GM19463 (cell line): ENCODE measurements around the gene SRGAP3.

Experiments used
- ATAC-seq: cut with Tn5 transposase; IDR thresholded peaks from one replicate; pipeline ENCODE4 v1.9.1; 2021; ENCODE audit warnings: mild to moderate bottlenecking, moderate library complexity; ENCODE audit not compliant: unreplicated experiment

The SRGAP3 gene

DNA sequence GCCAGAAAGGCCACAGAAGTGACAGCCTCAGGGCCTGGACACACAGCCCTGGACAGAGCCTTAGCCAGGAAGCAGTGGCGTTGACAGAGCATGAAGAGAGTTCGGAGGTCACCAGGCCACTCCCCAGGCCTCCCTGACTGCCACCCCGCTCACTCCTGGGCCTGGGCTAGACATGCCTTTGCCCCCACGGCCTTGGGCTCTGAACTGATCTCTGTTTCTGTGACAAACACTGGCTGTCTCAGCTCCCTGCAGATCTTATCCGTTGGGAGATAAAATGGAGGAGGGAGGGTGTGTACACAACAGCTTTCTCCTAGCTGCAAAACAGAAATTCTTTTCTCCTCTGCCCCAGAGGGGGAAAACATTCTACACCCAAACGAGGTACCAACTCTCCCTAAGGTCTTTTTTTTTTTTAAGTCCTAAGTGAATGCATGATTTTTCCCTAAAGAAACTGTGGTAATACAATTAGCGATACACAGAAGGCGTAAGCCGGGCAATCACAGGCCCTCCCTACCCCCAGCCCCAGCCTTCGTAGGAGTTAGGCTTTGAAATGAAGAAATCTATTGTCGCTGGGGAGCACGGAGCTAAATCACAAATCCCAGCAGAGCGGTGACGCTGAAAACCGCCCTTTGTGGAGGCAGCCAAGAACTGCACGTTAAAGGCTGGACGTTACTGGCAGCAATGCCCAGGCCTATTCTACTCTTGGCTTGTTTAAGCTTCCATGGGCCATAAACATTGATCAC lies 45.0 kb downstream of the SRGAP3 start:
- no peak for ATAC-seq

DNA sequence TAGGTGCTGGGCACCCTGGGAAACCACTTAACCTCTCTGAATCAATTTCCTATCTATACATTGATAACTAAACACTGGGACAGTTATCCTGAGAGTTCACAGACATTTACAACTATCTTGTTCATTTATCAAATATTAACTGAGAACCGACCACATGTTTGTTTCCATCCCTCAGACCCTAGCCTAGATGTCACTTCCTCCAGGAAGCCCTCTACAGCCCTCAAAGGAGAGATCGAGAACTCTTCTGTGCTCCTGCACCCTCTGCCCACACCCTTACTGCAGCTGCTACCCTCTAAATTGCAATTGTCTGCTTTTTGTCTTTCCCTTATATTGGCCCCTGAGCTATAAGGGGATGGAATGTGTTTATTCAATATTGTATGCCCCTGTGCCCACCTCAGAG lies 46.1 kb downstream of the SRGAP3 start:
- no peak for ATAC-seq

DNA sequence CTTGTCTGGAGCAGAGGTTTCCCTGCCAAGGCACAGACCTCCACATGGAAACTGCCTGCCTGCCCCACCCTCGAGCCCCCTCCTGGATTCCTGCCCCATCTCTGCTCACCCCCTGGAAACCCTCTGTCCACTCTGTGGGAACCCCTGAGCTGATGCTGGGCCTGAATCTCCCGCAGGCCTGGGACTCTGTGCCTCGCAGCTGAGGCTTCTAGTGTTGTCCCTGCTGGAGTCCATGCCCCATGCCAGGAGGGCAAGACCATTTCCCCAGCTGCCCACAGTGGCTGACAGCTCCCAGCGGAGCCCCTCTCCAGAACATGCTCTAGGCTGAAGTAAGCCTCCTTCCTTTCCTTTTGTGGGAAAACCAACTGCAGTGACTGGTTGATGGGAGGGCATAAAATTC lies 46.9 kb downstream of the SRGAP3 start:
- no peak for ATAC-seq

DNA sequence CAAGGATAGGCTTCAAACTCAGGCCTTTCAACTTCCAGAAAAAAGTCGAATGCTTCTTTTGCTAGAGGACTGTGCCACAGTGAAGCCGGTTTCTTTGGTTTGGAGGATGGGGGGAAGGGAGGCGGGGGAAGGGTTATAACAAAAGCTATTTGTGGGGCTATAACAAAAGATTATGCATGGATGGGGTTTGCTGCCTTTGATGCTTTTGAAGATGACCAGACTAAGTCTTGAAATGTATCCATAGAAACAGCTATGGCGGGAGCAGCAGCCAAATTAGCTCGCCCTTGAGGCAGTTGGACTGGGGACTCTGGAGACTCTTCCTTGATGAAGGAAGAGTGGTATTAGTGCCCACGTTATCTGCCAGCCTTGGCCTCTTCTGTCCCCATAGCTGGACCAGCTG lies 47.5 kb downstream of the SRGAP3 start:
- no peak for ATAC-seq

DNA sequence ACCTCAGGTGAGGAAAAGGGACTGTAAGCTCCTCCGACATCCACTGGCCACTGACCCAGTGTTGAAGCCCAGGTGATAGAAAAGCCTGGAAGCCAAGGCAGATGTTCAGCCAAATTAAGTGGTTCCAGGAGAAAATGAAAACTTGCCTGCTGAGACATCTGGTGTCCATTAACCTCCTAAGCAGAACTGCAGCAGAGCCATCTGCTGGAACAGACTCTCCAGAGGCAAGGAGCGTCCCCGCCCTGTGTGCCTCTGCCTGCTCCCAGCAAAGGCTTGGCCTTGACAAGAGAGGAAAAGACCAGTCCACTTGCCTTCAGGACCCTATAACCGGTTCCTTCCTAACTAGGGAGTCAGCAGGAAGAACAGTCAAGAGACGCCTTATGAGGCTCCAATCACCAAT lies 48.2 kb downstream of the SRGAP3 start:
- ATAC-seq = no peak

DNA sequence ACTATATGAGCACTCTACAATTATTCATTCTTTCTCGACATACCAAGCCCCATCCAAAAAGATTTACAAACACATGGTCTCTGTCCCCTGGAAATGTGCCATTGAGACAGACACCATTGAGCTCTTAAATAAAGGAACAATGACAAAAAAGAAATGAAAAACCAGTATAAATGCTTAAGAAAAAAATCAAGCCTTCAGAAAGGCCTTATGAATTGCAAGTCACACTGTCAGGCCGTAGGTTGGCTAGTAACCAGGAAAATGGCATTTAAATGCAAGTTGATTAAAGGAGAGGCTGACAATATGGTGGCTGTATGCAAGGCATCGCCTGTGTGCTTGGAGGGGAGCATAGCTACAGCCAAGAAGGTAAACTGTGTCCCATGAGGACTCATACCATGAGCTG lies 49.7 kb downstream of the SRGAP3 start:
- ATAC-seq = no peak

DNA sequence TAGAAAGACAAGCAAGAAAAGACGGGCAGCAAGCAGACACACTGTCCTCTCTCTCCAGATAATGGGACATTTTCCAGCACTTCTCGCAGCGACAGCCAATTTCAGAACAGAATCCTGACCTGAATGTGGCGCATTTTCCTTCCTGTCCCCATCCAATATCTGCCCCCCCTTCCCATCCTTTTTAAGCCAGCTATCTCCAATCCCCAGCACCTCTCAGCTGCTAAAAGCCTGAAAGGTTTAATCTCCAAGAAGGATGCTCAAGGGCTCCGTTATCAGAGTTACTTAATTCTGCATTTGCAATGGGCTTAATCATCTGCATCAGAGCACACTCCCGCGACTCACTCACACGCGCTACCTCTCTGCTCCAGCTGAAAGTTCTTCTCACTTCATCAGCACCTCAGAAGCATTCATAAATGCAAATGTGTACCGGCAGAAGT lies 50.5 kb downstream of the SRGAP3 start:
- ATAC-seq = no peak

DNA sequence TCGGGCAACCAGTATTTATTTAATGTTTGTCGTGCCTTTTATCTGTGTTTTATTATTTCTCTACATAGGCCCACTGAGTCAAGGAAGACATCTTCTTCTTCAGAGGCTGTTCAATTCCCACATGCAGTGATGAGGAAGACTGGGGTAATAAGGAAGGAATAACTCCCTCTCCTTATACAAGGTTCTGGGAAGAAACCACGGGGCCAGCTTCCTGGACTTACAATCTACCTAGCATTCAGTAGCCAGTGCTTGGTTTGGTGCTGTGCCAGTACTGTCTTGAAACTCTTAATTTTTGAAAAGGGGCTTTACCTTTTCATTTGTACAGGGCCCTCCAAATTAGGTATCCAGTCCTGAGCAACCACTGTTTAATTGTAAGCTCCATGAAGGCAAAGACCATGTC lies 51.2 kb downstream of the SRGAP3 start:
- no peak for ATAC-seq

DNA sequence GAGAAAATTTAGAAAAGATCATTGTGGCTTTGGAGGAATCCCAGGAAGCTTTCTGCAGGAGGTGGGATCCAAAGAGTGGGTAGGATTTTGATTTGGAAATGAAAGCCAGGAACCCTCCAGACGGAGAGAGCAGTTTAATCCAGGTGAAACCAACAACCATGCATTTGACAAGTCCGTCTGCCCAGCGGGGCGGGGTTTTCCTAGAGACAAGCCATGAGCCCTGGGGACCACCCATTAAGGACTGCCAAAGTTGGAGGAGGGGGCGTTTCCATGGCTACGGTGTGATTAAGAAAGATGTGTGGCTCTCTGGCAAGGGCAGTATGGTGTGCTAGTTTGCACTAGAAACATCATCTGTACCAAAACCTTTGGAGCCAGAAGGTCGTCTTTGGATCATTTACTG lies 53.4 kb downstream of the SRGAP3 start:
- ATAC-seq = no peak

DNA sequence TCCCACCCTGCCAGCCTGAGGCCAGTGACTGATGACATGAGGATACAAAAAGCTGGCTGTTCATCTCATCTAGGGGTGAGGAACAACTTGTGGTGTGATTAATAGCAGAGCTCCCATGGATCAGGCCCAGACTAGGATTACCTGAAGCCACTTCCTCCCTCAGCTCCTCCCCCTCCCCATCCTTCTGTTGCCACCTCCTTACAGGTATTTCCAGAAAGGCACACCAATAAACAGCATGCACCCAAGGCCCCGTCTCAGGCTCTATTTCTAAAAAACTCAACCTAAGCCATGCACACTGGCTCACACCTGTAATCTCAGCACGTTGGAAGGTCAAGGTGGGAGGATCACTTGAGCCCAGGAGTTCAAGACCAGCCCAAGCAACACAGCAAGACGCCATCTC lies 54.1 kb downstream of the SRGAP3 start:
- no peak for ATAC-seq

DNA sequence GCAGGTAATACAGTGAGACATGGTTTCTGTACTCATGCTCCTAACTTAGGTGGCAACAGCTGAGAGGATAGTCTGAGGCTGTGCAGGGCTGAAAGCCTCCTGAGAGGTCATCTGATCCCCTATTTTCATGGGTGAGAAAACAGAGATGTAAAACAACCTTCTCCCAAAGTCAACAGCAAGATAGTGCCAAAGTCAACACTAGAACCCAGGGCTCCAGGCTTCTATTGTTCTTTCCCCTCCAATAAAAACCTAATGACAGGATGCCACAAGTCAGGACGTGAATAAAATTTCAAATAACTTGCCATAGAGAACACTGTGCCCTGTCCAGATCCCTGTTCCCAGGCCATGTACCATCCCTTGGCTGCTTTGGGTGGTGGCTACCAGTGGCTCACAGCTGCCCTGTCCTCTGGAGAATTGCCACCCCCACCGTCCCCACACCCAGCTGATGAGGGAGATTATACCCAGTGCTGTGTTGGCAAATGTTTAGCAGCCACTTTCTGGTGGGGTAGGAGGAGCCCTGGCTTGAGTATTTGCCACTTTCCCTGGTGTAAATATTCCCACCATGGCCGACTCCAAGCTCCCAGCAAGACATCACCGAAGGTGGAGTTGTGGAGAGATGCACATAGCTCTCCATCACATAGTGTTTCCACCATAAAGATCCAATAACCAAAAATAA lies 54.8 kb downstream of the SRGAP3 start:
- no peak for ATAC-seq

DNA sequence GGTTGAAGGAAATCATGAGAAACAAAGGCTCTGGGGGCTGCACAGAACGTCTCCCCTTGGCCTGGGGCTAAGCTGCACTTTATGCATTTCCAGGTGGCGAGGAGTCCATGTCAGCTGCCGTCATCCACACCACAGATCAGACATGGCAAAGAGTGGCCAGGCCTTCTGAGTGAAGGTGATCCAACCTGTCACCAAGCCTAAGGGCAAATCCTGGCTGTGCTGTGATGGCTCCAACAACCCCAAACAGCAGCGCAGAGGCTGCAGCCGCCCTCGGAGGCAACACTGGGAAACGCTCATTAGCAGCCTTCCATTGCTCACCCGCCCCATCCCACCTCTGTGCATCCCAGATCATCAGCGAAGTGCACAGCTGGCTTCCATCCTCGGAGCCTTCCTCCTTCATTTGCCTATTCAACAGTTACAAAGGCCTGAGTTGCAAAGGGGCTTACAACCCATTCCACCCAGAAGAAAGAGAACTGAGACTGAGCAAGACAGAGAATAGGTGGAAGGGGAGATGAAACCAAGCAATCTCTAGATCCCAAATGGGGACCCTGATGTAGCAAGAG lies 55.7 kb downstream of the SRGAP3 start:
- ATAC-seq = no peak

DNA sequence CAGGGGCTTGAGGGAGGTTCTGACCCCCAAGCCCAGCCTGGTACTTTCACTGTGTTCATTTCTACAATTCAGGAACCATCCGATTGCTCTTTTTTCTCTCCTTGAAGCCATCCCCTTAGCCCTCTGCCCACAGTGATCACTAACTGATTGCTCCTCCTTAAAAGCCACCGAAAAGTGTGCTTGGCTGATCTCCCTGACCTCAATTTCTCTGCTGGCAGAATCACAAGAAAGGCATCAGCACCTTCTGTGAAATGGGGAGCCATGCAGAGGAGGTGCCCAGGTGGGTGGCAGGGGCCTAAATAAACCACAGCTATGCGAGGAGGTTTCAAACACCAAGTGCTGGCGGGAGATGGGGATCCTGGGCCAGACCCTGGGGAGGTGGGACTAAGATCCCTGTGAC lies 56.2 kb downstream of the SRGAP3 start:
- ATAC-seq = no peak

DNA sequence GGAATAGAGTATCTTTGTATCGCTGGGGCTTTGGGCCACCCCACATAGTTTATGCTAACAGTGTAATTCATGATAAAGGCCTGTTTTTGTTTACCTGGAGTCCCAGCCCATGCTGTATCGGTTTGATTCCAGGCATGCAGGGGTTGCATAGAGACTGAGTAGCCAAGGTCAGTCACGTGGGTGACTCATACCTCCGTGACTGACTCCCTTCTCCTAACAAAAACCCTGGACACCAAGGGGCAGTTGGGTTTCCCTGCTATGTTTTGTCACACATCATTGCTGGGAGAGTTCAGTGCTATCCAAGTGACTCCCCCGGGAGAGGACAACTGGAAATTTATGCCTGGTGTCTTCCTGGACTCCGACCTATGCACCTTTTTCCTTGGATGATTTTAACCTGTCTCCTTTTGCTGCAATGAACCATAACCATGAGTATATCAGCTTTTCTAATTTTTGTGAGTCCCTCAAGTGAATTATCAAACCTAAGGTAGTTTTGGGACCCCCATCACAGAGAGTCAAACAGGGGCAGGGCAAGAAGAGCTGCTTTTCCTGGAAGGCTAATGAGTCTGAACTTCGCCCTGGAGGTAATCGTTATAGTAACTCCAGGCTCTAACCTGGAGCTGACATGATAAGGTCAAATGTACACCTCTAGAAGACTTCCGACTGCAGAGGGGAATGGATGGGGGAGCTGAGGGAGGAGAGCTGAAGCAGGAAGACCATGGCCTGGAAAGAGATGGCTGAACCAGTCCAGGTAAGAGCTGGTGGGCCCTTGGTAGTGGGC lies 57.0 kb downstream of the SRGAP3 start:
- ATAC-seq = no peak

DNA sequence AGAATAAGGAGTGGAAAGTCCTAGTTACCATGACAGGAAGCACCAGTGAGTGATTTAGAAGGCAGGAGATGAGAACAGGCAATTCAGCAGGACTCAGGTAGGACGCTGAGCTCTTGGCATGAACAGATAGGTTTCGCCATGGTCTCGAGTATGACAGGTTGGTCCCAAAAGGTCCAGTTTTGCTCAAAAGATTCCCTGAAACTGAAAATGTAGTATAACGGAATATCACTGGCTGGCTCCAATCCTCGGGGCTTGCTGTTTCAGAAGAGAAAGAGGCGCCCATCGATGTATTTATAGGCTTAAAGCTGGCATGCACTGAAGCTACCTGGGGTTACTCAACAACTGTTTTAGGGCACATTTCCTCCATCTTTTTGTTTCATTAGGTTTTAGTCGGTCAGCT lies 59.2 kb downstream of the SRGAP3 start:
- no peak for ATAC-seq

DNA sequence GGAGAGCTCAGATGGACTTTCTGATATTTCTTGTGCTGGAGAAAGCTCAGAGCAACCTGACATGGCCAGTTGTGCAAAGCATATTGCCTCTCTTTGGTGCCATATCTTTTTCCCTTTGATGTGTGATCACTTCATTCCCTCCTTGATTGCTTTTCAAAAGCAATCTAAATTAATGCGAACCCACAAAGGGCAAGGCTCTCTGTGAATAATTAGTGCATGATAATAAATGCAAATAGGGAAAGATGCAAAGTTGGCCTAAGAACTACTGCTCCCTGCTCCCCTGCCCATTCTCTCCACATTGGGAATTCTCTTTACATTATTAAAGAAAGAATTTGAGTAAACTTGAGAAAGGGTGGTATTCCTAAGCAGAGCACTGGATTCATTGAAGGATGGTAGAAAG lies 60.9 kb downstream of the SRGAP3 start:
- no peak for ATAC-seq

DNA sequence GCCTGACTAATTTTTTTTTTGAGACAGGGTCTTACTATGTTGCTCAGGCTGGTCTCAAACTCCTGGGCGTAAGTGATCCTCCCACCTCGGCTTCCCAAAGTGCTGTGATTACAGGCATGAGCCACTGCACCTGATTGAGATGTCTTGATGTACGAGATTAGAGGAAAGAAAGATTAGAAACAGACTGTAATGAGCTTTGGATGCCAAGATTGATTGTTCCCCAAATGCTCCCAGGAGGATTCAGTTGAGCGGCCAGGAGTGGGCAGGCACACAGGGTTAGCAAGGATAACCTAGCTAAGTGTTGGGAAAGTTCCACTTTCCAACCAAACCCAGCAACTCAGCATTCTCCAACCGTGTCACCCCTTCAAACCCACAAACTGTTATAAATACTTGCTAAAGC lies 63.7 kb downstream of the SRGAP3 start:
- no peak for ATAC-seq

DNA sequence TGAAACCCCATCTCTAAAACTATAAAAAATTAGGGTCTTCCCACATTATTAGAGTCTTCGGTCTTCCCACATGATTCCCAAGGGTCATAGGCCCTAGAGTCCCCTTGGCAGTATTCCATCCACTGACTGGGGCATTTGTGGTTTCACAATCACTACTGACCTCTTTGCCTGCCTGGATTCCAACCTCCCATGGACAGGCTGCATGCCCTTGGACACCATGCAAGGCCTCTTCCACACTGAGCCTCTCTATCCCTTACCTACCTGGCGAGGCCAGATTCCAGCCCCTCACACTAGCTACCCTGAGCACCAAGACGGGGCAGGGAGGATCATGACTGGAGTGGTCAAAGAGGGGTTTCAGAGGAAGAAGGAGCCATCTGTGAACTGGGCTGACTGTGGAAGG lies 64.4 kb downstream of the SRGAP3 start:
- ATAC-seq = no peak

DNA sequence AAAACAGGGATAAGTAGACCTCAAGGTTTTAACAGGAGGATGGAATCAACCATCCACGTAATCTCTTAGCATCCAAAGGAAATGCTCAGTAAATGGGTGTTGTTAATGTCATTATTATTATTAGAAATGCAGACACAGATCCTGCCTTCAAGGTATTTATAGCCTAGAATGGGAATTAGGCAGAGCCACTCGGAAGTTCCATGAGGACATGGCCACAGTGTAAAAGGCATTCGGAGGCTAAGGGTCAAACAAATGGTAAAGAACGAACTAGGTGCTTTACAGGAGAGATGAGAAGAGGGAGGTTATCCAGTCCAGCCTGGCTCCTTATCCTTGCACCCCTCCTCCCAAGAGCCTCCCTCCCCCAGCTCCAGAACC lies 65.0 kb downstream of the SRGAP3 start:
- ATAC-seq = no peak

DNA sequence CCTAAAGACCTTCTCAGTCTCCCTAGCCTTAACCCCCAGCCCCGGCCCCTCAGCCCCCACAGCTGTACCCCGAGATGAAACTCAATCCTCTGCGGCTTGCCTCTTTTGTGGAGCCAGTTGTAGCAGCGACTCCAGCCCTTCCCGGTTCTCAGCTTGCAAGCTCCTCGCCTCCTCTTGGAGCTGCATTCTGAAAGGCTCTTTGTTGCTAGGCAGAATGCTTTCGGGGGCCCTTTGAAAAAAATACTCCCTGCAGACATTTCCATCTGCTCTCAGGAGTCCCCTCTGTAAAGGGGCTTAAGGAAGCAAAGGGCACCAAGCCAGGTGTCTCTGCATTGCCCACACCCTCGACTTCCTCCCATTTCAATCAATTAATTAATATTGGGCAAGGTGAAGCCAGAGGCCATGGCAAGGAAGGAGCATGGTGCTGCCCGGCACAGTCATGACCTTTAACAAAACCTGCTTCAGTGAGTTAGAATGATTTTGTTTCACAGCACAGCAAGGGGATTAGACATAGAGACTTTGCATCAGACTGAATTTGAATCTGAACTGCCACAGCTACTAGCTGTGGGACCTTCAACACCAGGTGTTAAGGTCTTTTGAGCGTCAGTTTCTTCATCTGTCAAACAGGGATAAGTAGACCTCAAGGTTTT lies 65.5 kb downstream of the SRGAP3 start:
- ATAC-seq = no peak

DNA sequence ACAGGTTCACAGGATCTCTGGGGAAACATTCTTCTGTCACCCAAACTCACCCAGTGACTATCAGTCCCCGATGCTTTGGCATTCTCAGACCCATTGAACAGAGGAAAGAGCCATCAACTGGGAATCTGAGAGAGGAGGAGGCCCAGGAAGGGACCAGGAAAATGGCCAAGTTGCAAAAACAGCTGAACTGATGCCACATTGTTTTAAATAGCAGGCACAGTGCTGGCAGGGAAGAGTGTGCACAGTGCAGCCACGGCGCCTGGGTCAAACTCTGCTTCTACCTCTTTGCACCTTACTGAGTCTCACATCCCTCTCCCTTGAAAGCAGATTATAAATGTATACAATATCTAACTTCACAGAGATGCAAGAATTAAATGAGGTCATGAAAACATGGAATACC lies 66.4 kb downstream of the SRGAP3 start:
- ATAC-seq = no peak
